KG1 (cell line): ENCODE data around the gene TACR2.
"Not testable (repeated sequence)": the region's sequence is repeated elsewhere in the genome, so short reads cannot be mapped to it uniquely, and the experiment has no call there.

Experiments
- DNase-seq: peaks from one replicate; lab custom pipeline; 2025; lab: John Stamatoyannopoulos, UW

TACR2 gene

DNA sequence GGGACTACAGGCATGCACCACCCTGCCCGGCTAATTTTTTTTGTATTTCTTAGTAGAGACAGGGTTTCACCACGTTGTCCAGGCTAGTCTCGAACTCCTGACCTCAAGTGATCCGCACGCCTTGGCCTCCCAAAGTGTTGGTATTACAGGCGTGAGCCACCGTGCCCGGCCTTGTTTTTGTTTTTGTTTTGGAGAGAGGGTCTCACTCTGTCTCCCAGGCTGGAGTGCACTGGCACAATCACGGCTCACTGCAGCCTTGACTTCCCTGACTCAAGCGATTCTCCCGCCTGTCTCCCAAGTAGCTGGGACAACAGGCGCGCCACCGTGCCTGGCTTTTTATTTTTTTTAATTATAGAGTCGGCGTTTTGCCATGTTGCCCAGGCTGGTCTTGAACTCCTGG is 33.7 kb upstream of the TACR2 start:
- not testable (repeated sequence) for DNase-seq

GRCh38 chr10:69449841-69450240 is 33.1 kb upstream of the TACR2 start:
- DNase-seq: no peak

- no peak for DNase-seq
These were observed 30.0 kb upstream of the TACR2 start for GRCh38 chr10:69446650-69447151.

- no peak for DNase-seq
These were observed 29.5 kb upstream of the TACR2 start for GRCh38 chr10:69446229-69446628.

GRCh38 chr10:69445041-69445440 is 28.3 kb upstream of the TACR2 start:
- DNase-seq: no peak

DNA sequence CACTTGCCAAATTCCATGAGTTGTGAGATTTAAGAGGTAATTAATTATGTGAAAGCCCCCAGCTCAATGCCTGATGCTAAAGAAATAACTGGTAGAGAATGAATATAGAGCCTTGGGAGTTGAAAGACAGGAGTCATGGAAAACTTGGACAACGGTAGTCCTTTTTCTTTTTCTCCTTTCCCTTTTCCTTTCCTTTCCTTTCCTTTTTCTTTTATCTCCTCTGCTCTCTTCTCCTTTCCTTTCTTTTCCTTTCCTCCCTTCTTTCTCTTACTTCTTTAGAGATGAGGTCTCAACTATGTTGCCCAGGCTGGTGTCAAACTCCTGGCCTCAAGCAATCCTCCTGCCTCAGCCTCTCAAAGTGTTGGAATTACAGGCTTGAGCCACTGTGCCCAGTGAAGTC is 26.6 kb upstream of the TACR2 start:
- DNase-seq: no peak

DNA sequence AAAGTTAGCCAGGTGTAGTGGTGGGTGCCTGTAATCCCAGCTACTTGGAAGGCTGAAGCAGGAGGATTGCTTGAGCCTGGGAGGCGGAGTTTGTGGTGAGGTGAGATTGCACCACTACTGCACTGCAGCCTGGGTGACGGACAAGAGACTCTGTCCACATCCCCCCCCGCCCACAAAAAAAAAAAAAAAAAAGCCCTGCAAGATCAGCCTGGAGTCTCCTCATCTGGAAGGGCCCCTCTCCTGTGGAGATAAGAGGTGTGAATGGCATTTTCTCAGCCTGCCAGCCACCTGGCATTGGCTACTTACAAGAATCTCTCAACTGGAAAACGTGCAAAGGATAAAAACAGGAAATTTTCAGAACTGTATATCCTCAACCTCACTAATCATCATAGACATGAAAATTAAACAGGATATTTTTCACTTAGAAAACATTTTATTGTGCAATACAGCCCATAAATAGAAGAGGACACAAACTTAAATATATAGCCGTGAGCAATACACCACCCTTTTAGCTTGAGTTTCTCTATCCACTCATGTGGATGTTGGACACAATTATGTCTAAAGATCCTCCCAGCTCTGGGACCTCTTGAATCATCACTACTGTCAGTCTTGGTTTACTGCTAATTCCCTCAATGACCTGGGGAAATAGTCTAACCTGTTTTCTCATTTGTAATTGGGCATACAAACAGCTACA is 23.2 kb upstream of the TACR2 start:
- no peak for DNase-seq

DNA sequence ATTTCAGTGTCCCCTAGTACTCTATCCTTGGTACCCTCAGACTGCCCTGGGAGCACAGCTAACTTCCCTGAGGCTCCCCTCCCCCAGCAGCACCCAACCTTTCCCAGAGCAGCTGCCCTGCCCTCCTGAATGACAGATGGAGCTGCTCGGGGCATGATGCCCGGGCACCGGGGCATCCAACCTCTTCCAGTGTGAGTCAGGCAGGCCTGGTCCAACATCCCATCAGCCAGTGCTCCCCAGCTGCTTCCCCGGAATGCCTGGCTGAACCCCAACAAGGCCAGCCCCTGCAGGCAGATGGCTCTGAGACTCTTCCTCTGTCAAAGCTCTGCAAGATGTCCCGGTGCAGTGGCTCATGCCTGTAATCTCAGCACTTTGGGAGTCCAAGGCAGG is 22.6 kb upstream of the TACR2 start:
- DNase-seq: no peak

- DNase-seq: no peak
These were observed 22.0 kb upstream of the TACR2 start for GRCh38 chr10:69438536-69439349.

DNA sequence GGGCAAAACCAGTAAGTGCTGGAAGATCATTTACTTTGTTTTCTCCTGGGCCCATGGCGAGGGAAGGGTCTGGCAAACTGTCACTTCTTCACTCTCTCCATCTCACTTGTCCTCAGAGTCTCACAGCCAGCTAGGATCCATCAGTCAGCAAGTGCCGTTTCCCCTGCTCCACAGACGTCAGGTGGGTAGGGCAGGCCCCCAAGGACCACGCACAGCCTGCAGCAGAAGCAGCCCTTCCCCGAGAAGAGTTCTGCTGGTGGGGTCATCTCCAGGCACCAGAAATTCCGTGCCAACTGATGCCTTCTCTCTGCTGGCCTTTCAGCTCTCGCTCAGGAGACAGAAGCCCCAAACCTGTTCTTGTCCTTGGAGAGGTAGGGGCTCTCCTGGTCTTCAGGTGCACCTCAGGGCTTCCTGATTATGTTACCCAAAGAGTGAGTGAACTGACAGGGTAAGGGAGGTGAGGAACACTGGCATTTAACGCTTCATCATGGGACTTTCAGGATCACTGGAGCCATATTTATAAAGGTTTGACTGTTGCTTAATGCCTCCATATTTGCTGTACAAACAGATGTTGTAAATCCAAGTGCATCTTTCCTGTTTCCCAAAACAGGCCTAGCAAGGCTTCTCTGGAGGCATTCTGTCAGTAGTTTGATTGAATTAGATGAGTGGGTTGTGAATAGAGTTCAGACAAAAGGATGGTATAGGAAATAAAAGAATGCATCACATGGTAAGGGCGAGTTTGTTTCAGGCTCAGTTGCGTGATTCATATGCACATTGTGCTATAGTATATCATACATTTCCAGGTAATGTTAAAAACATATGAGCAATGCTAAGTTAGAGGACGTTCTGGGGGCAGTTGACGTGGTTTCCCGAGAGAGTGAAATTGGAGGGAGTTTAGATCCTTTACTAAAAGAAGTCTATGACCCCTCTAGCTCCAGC is 20.9 kb upstream of the TACR2 start:
- no peak for DNase-seq

- no peak for DNase-seq
These were observed 19.3 kb upstream of the TACR2 start for GRCh38 chr10:69435966-69436520.

DNA sequence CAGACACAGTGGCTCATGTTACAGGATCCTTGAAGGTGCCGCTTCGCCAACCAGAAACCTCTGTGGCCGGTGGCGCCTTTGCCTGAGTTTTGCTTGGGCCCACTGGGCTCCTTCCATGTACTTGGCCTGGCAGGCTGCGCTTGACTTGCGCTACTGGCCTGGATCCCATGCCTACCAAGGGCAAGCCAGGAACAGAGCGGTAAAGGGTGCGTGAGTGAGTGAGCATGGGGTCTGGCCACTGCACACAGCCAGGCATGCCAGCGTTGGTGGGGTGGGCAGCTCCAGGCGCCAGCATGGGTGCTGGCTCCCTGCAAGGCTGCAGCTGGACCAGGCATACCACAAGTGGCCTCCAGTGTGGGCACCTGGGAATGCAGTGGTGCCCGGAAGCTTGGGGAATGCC is 18.2 kb upstream of the TACR2 start:
- no peak for DNase-seq

DNA sequence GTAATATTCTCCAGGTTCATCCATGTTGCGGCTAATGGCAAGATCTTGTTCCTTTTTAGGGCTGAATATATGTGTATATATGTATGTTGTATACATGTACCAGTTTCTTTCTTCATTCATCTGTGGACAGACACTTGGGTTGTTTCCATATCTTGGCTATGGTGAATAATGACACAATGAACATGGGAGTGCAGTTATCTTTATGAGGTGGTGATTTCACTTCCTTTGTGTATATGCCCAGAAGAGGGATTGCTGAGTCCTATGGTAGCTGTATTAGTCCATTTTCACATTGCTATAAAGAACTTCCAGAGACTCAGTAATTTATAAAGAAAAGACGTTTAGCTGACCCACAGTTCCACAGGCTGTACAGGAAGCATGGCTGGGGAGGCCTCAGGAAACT is 17.5 kb upstream of the TACR2 start:
- DNase-seq: no peak

DNA sequence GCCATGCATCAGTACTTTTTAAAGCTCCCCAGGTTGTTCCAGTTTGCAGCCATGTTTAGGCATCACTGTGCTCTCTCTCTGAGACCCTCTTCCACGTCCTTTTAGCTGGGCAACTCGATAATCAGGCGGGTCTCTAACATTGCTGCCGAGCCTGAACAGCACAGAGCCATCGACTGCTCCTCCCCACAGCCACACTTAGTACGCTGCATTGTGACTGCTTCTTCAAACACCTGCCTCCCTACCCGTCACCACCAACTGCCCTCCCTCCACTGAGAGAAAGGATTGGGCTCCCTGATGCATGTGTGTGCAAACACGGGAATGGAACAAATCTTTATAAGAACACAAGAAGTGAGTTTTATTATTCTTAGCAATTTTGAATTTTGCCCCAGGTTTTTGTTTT is 11.4 kb upstream of the TACR2 start:
- no peak for DNase-seq

GRCh38 chr10:69426376-69426727 is 9.6 kb upstream of the TACR2 start:
- DNase-seq: no peak

DNA sequence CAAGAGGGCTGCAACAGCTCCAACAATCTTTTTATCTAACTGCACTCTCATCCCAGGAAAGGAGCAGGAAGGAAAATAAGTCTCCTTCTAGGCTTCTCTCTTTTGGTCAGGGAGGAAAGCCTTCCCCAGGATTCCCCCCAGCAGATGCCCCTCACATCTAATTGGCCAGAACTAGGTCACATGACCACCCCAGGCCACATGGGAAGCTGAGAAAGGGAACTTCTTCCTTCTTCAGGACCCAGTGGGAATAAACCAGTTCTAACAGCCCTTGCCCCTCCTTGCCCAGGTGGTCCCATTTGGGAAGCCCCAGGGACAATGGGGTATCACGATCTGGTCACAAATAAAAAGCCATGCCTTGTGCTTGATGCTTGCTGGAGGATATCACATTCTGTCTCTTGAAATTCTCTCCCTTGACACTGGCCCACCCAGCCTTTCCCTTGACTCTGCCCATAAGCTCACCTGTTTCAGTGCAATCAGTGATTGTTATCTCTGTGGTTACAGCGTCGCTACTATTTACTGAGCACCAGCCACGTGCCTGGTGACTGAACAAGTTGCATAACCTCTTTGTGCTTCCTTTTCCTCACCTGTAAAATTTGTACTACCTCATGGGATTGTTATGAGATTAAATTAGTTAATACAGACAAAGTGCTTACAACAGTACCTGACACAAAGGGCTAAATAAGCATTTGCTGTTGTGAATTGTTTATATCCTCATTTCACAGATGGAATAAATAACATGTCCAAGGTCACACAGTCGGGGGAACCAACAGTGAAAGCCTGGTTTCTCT is 9.0 kb upstream of the TACR2 start:
- DNase-seq: no peak

GRCh38 chr10:69425041-69425440 is 8.3 kb upstream of the TACR2 start:
- DNase-seq: no peak

DNA sequence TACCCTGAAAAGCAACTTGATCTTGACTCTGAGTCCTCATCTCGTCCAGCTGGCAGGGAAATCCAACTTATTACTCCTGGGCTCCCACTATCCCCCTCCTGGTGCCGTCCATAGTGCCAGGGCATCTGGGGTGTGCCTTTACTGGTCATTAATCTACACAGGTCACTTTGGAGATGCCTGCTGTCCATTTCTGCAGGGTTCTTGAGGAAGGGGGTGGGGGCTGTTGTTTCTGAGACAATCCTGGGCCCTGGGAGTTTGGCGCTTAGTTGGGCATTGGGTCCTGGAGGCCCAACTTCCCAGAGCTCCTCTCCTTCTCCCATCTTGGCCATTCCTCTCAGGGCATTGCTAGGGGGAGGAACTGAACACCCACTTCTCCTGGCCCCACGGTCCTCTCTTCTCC is 6.0 kb upstream of the TACR2 start:
- DNase-seq: no peak

DNA sequence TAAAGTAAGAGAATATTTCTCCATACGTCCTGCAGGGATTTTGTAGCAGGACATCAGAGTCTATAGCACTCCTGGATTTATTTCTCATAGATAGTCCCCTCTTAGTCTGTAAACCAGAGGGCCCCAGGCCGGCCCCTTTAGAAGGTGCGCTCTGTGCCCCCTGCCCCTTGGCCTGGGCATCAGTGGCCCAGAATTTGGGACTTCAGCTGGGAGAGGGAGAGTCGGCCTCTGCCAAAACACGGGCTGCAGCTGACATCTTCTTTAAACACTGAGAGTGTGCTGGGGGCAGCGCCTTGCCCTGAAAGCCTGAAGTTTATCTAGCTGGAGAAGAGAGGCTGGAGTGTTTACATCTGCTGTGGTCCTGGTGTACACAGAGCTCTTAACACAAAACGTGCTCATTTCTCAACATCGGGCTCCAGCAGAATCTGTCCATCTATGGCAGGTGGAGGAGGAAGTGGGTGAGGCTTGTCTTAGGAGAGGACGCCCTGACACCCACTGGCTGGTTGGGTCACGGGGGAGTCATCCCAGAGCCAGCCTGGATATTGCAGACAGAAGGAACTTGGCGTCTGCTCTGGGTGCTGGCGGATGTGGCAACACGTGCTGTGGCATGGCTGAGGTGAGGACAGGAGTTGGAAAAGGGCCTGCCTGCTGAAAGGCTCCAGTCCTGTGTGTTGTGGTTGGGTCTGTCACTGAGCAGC is 5.0 kb upstream of the TACR2 start:
- DNase-seq: no peak

- DNase-seq: no peak
These were observed 3.0 kb upstream of the TACR2 start for GRCh38 chr10:69419744-69420126.
